ENCODE data around the gene EXOC6B. TPM values are rescaled to one million over a fixed set of nuclear protein-coding genes. Genes with fewer than 3 reads are reported as not detected.
"Not testable (repeated sequence)": the region's sequence is repeated elsewhere in the genome, so short reads cannot be mapped to it uniquely, and the experiment has no call there.

EXOC6B gene
- total and polyA plus RNA-seq, 2 donors from 2014 or later = 5.9 to 31.3 TPM

- FAIRE-seq (no peak), DNase-seq (no peak)
- Histone ChIP-seq H3K4me1 (ENCODE audit: control insufficient read depth in 2 of 3, insufficient read depth in 2 of 3, low read depth in 1 of 3, low read length in 3 of 3) (no peaks in the 10 kb centered on the region), H3K9ac (ENCODE audit: low read length in 3 of 3) (no peak overlapping the region), H3K27me3 (ENCODE audit: control insufficient read depth, insufficient read depth, low read length) (no peaks in the 10 kb centered on the region), H3K4me3 (ENCODE audit: low read length in 3 of 3) (no peak overlapping the region), H3K9me3 (ENCODE audit: control insufficient read depth in 2 of 3, insufficient read depth in 1 of 3, low read length in 3 of 3) (no peaks in the 10 kb centered on the region), H3K27ac (ENCODE audit: low read depth in 2 of 2, low read length in 2 of 2) (no peak overlapping the region), H3K36me3 (ENCODE audit: control insufficient read depth in 2 of 3, insufficient read depth in 3 of 3, low read length in 3 of 3) (no peaks in the 10 kb centered on the region)
- intact Hi-C loops (cut with DNase I) = no loop called here
- no peak for TF ChIP-seq CTCF (IDR thresholded peaks at IDR 0.05; ENCODE audit: borderline replicate concordance, extremely low read depth, insufficient read depth)
Measured at GRCh38 chr2:72497763-72498162, 328.1 kb downstream of the EXOC6B start.

- DNase-seq (no peak), FAIRE-seq (no peak)
- no peak overlapping the region for H3K9ac ChIP-seq (ENCODE audit: low read length in 3 of 3)
- H3K9me3 ChIP-seq (ENCODE audit: control insufficient read depth in 2 of 3, insufficient read depth in 1 of 3, low read length in 3 of 3) = no peaks in the 10 kb centered on the region
- no peak overlapping the region for H3K4me3 ChIP-seq (ENCODE audit: low read length in 3 of 3)
- no peak overlapping the region for H3K27ac ChIP-seq (ENCODE audit: low read depth in 2 of 2, low read length in 2 of 2)
- no peaks in the 10 kb centered on the region for H3K36me3 ChIP-seq (ENCODE audit: control insufficient read depth in 2 of 3, insufficient read depth in 3 of 3, low read length in 3 of 3)
- no peaks in the 10 kb centered on the region for H3K27me3 ChIP-seq (ENCODE audit: control insufficient read depth, insufficient read depth, low read length)
- TF ChIP-seq CTCF (IDR thresholded peaks at IDR 0.05; ENCODE audit: borderline replicate concordance, extremely low read depth, insufficient read depth) = no peak
- no peaks in the 10 kb centered on the region for H3K4me1 ChIP-seq (ENCODE audit: control insufficient read depth in 2 of 3, insufficient read depth in 2 of 3, low read depth in 1 of 3, low read length in 3 of 3)
- intact Hi-C loops (cut with DNase I) = no loop called here
Measured at GRCh38 chr2:72496479-72496878, 329.4 kb downstream of the EXOC6B start.

- TF ChIP-seq CTCF (IDR thresholded peaks at IDR 0.05; ENCODE audit: borderline replicate concordance, extremely low read depth, insufficient read depth) = no peak
- FAIRE-seq = no peak
- H3K9ac ChIP-seq (ENCODE audit: low read length in 3 of 3) = no peak overlapping the region
- H3K4me1 ChIP-seq (ENCODE audit: control insufficient read depth in 2 of 3, insufficient read depth in 2 of 3, low read depth in 1 of 3, low read length in 3 of 3) = no peaks in the 10 kb centered on the region
- no peaks in the 10 kb centered on the region for H3K9me3 ChIP-seq (ENCODE audit: control insufficient read depth in 2 of 3, insufficient read depth in 1 of 3, low read length in 3 of 3)
- H3K36me3 ChIP-seq (ENCODE audit: control insufficient read depth in 2 of 3, insufficient read depth in 3 of 3, low read length in 3 of 3) = no peaks in the 10 kb centered on the region
- no peaks in the 10 kb centered on the region for H3K27me3 ChIP-seq (ENCODE audit: control insufficient read depth, insufficient read depth, low read length)
- no peak overlapping the region for H3K27ac ChIP-seq (ENCODE audit: low read depth in 2 of 2, low read length in 2 of 2)
- intact Hi-C loops (cut with DNase I) = no loop called here
- H3K4me3 ChIP-seq (ENCODE audit: low read length in 3 of 3) = no peak overlapping the region
- DNase-seq = no peak
Measured at GRCh38 chr2:72494392-72494791, 331.4 kb downstream of the EXOC6B start.

GRCh38 chr2:72484622-72485021 lies 341.2 kb downstream of the EXOC6B start:
- FAIRE-seq; H3K4me3 ChIP-seq (ENCODE audit: low read length in 3 of 3); H3K36me3 ChIP-seq (ENCODE audit: control insufficient read depth in 2 of 3, insufficient read depth in 3 of 3, low read length in 3 of 3); H3K4me1 ChIP-seq (ENCODE audit: control insufficient read depth in 2 of 3, insufficient read depth in 2 of 3, low read depth in 1 of 3, low read length in 3 of 3); DNase-seq; H3K27me3 ChIP-seq (ENCODE audit: control insufficient read depth, insufficient read depth, low read length); H3K9me3 ChIP-seq (ENCODE audit: control insufficient read depth in 2 of 3, insufficient read depth in 1 of 3, low read length in 3 of 3); intact Hi-C loops (cut with DNase I); H3K27ac ChIP-seq (ENCODE audit: low read depth in 2 of 2, low read length in 2 of 2); H3K9ac ChIP-seq (ENCODE audit: low read length in 3 of 3): not testable (repeated sequence)
